GM12872 (cell line): ENCODE measurements around the gene POC1A.

Experiments
- TF ChIP-seq, protein P1 (sequence below): IDR thresholded peaks from 3 replicates; pipeline ENCODE4 v1.5.1; 2011; ENCODE audit warnings: low read depth, mild to moderate bottlenecking, low read length, moderate library complexity; ENCODE audit not compliant: insufficient read depth

POC1A gene

DNA sequence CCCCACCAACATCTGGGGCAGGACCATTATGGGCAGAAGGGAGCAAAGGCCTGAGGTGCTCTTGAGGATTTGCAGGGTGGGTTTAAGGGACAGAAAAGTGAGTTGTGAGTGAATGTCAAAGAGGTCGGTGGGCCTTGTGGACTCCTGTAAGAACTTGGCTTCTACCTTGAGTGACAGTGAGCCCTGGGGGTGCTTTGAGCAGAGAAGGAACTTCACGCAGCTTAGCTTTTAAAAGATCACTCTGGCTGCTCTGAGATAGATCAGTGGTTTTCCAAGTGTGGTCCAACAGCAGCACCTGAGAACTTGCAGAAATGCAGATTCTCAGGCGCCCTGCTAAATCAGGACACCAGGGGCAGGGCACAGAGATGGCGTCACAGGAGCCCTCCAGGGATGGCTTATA is 28.5 kb upstream of the POC1A start:
- TF ChIP-seq, protein P1, sequence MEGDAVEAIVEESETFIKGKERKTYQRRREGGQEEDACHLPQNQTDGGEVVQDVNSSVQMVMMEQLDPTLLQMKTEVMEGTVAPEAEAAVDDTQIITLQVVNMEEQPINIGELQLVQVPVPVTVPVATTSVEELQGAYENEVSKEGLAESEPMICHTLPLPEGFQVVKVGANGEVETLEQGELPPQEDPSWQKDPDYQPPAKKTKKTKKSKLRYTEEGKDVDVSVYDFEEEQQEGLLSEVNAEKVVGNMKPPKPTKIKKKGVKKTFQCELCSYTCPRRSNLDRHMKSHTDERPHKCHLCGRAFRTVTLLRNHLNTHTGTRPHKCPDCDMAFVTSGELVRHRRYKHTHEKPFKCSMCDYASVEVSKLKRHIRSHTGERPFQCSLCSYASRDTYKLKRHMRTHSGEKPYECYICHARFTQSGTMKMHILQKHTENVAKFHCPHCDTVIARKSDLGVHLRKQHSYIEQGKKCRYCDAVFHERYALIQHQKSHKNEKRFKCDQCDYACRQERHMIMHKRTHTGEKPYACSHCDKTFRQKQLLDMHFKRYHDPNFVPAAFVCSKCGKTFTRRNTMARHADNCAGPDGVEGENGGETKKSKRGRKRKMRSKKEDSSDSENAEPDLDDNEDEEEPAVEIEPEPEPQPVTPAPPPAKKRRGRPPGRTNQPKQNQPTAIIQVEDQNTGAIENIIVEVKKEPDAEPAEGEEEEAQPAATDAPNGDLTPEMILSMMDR, result no peak

DNA sequence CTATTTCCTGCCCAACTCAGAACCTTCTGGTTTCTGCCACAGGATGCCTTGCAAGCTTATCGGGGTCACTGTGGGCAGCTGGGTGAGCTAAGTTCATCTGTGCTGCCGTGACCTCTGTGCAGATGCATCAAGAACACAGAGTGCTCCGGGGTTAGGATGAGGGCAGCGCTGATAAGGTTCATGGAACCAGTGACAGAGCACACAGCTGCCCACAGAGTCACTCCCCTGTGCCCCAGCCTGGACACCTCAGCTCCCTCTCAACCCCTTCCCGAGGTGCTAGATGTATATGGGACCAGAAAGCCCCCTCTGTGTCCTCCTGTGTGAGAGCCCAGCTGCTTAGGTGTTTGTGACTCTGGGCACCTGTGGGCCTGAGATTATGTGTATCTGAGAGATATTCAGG is 28.0 kb upstream of the POC1A start:
- TF ChIP-seq, protein P1, result no peak

GRCh38 chr3:52181543-52181942 is 27.3 kb upstream of the POC1A start:
- TF ChIP-seq, protein P1, result no peak

DNA sequence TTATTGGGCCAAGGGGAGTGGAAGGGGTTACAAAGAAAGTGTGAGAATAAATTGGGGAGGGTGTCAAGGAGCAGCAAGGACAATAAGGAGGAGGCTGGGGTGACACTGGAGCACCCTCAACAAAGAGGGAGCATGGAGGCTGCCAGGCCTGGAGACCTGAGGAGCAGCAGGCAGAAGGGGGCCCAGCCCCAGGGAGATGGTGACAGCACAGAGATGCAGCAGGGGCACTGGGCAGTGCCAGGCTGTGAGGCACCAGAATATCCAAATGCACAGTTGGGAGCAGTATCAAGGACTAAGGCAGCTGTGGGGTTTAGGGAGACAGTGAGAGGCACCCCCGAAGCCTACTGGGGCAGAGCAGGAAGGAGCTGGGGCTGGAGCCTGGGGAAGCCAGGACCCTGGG is 24.3 kb upstream of the POC1A start:
- TF ChIP-seq, protein P1, result no peak

- TF ChIP-seq, protein P1, result no peak
Observed at GRCh38 chr3:52177701-52178042, 23.4 kb upstream of the POC1A start.

GRCh38 chr3:52176951-52177700 is 22.9 kb upstream of the POC1A start:
- TF ChIP-seq, protein P1, result no peak

DNA sequence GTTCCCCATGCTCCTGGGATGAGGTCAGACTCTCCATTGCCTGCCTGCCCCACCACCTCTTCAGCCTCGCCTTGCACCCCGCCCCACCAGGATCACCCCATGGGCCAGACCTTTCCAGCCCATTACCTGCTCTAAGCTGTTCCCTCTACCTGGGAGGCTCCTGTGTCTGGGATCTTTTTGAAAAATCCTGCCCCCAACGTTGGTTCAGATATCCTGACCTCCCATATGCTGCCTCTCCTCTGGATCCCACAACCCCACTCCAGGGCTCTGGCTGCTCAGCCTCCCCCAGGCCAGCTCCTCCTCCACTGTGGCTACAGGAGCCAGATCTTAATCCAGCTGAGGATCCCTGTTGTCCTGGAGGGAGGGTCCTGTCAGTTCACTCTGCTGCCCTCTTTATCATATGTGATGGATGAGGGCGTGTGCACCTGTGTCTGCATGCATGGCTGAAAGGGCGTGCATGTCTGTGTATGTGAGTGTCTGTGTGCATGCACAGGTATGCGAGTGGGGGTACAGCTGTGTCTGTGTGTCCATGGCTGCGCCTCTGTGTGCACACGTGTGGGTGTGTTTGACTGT is 22.0 kb upstream of the POC1A start:
- TF ChIP-seq, protein P1, result no peak
